ENCODE measurements around the gene VILL.

DNA sequence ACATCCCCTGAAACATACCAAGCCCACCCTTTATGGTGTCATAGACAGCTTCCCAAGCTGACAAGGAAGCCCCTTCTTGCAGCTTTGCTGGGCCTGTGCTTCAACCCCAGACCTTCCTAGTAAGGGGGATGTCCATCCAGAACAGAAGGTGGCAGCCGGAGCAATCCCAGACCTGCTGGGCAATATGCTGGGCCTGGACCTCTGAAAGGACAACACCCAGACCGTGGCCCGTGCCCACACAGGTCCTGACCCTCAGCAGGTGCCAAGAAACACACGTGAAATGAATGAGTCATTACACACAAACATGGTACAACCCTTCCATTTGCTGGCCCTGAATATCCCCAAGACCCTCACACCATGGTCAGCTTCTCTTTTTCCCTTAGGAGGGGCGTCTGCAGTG lies 19.8 kb upstream of the VILL start:
- TF ChIP-seq, protein P1, sequence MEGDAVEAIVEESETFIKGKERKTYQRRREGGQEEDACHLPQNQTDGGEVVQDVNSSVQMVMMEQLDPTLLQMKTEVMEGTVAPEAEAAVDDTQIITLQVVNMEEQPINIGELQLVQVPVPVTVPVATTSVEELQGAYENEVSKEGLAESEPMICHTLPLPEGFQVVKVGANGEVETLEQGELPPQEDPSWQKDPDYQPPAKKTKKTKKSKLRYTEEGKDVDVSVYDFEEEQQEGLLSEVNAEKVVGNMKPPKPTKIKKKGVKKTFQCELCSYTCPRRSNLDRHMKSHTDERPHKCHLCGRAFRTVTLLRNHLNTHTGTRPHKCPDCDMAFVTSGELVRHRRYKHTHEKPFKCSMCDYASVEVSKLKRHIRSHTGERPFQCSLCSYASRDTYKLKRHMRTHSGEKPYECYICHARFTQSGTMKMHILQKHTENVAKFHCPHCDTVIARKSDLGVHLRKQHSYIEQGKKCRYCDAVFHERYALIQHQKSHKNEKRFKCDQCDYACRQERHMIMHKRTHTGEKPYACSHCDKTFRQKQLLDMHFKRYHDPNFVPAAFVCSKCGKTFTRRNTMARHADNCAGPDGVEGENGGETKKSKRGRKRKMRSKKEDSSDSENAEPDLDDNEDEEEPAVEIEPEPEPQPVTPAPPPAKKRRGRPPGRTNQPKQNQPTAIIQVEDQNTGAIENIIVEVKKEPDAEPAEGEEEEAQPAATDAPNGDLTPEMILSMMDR (IDR thresholded peaks at IDR 0.05; ENCODE audit: low read length) = no peak
- TF ChIP-seq EZH2phosphoT487 (IDR thresholded peaks at IDR 0.05; ENCODE audit: low read length) = no peak
- no peak for TF ChIP-seq EZH2 (optimal IDR thresholded peaks at IDR 0.05; ENCODE audit: low read depth, low read length)
